Stimulated activated CD4-positive, alpha-beta T cell treated with anti-CD3 and anti-CD28 coated beads, Interleukin-15, amount 100 ng/mL, for 24 hours (primary cell): ENCODE results near the gene GH1.
"Not testable (repeated sequence)": the region's sequence is repeated elsewhere in the genome, so short reads cannot be mapped to it uniquely, and the experiment has no call there.

Source experiments
- DNase-seq: peaks from one replicate; pipeline ENCODE4 v3.0.0-alpha.2; 2020

The GH1 gene

GRCh38 chr17:63918789-63919305, at the start of gene GH1:
Gene GH1, minus strand, starts transcription at chr17:63918839. Its CDS starts 63 bp downstream, at chr17:63918776.
- DNase-seq, result not testable (repeated sequence)

GRCh38 chr17:63967953-63968352, 49.3 kb upstream of the GH1 start:
- peak; percentile 26 for DNase-seq

- DNase-seq, result peak; percentile 29
Observed at GRCh38 chr17:63966646-63967264, 48.1 kb upstream of the GH1 start.

- no peak for DNase-seq
Observed at GRCh38 chr17:63963123-63963522, 44.5 kb upstream of the GH1 start.

- DNase-seq, result no peak
Observed at GRCh38 chr17:63962298-63962744, 43.7 kb upstream of the GH1 start.

GRCh38 chr17:63961355-63962212, 42.9 kb upstream of the GH1 start:
- DNase-seq, result peak; percentile 66

- DNase-seq, result no peak
Observed at GRCh38 chr17:63960430-63960829, 41.8 kb upstream of the GH1 start.

GRCh38 chr17:63960006-63960405, 41.4 kb upstream of the GH1 start:
- no peak for DNase-seq

- no peak for DNase-seq
Observed at GRCh38 chr17:63956296-63956920, 37.8 kb upstream of the GH1 start.

GRCh38 chr17:63955791-63956190, 37.2 kb upstream of the GH1 start:
- DNase-seq, result no peak

GRCh38 chr17:63955232-63955631, 36.6 kb upstream of the GH1 start:
- DNase-seq, result no peak

- peak; percentile 35 for DNase-seq
Observed at GRCh38 chr17:63954402-63955063, 35.9 kb upstream of the GH1 start.

GRCh38 chr17:63950940-63951907, 32.6 kb upstream of the GH1 start:
- peak; percentile 48 for DNase-seq

- no peak for DNase-seq
Observed at GRCh38 chr17:63949576-63950250, 31.1 kb upstream of the GH1 start.

GRCh38 chr17:63948521-63948920, 29.9 kb upstream of the GH1 start:
- DNase-seq, result no peak

GRCh38 chr17:63947711-63948330, 29.2 kb upstream of the GH1 start:
- DNase-seq, result no peak

- peak; percentile 75 for DNase-seq
Observed at GRCh38 chr17:63946440-63947363, 28.1 kb upstream of the GH1 start.

- DNase-seq, result no peak
Observed at GRCh38 chr17:63945784-63946439, 27.3 kb upstream of the GH1 start.
